SKM-1 (cell line): Measurements from ENCODE around the gene GNG14.
"Not testable (repeated sequence)": the region's sequence is repeated elsewhere in the genome, so short reads cannot be mapped to it uniquely, and the experiment has no call there.

Experiments used
- DNase-seq: peaks from one replicate; lab custom pipeline; 2025; ENCODE audit not compliant: unreplicated experiment; lab: John Stamatoyannopoulos, UW

Gene GNG14

GRCh38 chr19:12687496-12688196 lies at the start of gene GNG14:
TSS of gene GNG14 (plus strand) at chr19:12687998. CDS start at chr19:12688049, 51 bp downstream.
- DNase-seq, result no peak

- DNase-seq, result no peak
Measured at GRCh38 chr19:12638611-12639182, 49.1 kb upstream of the GNG14 start.

DNA sequence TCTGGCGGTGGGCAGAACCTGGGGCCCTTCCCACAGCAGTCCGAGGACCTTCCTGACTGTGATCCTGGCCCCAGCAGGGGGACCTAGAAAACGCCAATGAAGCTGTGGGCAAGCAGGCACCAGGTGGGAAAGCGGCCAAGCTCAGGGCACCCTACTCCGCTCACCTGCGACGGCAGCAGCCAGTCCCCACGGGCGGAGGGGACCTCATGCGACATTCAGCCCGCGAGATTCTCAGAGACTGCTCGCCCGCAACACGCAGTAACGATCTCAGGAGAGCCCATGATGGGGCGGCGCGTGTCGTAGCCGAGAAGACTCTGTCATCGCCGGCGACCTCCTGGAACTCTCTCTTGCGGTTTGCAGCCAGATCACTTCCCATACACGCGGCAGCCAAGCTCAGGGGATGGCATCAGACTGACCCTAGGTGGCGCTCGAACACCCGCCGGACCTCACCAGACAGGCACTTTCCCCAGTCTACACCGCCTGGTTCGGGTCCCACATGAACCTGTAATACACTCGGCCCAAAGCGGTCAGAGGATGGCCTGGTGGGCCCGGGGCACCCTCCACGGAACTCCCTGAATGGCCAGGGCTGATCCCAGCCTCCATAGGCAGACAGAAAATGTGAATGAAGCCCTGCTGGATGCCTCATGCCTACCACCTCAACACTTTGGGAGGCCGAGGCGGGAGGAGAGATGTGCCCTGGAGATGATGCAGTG lies 47.7 kb upstream of the GNG14 start:
- DNase-seq, result peak; percentile 74

GRCh38 chr19:12641456-12641855 lies 46.3 kb upstream of the GNG14 start:
- no peak for DNase-seq

GRCh38 chr19:12642506-12642905 lies 45.3 kb upstream of the GNG14 start:
- no peak for DNase-seq

DNA sequence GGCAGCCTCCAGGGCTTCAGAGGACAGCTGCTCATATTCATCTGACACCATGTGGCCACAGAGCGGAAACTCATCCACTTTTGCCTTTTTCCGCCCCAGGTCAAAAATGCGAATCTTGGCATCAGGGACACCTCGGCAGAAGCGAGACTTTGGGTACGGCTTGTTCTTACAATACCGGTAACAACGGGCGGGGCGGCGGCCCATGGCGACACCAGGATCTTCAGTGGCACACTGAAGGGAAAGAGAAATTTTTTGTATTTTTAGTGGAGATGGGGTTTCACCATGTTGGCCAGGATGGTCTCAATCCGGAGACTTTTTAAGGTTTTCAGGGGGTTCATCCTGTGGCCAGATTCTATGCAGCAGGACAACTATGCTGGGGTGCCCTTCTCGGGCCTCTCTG lies 44.1 kb upstream of the GNG14 start:
- not testable (repeated sequence) for DNase-seq

- DNase-seq, result no peak
Measured at GRCh38 chr19:12646551-12646950, 41.2 kb upstream of the GNG14 start.

DNA sequence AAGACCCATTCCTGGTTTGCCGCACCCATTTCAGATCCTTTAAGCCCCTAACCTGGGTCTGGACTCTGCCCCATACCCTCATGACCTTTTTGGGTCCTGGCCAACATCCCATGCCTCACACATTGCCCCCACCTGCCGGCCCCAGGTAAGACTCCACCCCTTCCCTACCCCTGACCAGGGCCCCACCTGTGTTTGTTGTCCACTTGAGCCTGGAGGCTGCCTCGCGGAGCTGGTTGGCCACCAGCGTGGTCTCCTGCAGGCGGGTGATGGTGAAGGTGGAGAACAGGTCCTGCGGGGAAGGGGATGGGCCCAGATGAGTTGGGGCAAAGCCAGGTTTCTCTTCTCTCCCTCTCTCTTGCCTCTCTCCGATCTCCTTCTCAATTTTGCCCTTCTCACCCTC lies 40.8 kb upstream of the GNG14 start:
- no peak for DNase-seq

DNA sequence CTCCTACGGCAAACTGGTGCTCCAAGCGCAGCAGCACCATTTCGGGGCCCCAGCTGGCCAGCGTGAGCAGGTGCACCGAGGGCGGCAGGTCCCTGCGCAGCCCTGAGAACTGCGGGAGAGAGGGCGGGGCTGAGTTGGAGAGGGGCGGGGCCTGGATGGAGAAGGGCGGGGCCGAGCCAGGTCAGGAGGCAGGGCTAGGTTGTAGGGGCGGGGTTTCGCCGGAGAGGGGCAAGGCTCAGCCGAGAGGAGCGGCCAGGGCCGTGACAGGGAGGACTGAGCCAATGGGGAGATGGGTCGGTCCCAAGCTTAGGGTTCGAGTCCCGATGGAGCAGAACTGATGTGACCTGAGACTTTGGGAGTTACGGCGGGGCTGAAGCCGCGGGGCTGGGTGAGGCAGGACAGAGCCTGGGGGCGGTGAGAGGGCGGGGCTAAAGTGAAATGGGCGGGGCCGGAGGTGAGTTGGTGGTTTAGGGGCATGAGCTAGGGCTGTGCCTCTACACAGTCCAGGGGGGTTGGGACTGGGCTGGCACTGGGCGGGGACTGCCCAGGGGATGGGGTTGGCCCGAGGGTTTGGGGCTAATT lies 40.2 kb upstream of the GNG14 start:
- no peak for DNase-seq

- no peak for DNase-seq
Measured at GRCh38 chr19:12648088-12648487, 39.7 kb upstream of the GNG14 start.

GRCh38 chr19:12649941-12650340 lies 37.9 kb upstream of the GNG14 start:
- DNase-seq, result no peak

- DNase-seq, result no peak
Measured at GRCh38 chr19:12652219-12652618, 35.6 kb upstream of the GNG14 start.

DNA sequence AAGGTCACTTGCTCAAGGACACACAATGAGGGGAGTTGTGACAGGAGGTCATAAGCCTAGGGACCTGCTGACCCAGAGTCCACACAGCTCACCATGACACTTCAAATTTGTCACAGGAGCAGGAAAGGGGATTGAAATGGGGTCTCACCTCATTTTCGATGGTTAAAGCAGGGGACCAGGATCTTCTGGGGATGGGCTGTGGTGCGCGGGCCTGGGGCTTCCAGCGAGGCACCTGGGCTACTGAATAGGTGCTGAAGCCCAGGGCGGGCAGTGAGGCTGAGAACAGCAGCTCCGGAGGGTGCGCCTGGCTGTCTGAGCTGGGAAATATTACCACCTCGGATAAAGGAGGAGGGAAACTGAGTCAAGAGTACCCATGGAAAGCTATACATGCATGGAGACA lies 32.3 kb upstream of the GNG14 start:
- no peak for DNase-seq

DNA sequence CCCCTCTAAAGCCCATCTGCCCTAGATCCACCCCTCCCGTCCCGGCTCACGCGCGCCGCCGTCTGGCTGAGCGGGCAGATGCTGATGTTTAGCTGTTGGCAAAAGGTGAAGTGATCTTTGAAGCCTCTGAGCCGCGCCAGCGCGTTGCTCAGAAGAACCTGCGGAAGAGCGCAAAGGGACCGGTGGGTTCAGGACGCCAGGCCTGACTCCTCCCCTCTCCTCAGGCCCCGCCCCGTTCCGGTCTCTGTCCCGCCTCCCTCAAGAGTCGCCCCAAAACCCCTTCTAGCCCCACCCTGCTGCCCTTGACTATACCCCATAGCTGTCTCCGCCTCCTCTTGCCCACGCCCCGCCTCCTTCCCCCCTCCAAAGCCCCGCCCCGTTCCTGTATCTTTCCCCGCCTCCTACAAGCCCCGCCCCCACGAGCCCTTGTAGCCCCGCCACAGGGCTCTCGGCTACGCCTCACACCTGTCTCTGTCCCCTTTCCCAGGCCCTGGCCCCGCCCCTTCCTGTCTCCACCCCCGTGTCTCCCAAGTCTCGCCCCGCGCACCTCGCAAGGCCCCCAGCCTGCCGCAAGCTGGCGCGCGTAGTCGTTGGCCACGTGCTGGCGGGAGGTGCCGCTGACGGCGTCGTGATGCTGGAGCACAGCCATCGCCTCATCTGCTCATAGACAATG lies 30.8 kb upstream of the GNG14 start:
- DNase-seq, result no peak

GRCh38 chr19:12657966-12658365 lies 29.8 kb upstream of the GNG14 start:
- no peak for DNase-seq

DNA sequence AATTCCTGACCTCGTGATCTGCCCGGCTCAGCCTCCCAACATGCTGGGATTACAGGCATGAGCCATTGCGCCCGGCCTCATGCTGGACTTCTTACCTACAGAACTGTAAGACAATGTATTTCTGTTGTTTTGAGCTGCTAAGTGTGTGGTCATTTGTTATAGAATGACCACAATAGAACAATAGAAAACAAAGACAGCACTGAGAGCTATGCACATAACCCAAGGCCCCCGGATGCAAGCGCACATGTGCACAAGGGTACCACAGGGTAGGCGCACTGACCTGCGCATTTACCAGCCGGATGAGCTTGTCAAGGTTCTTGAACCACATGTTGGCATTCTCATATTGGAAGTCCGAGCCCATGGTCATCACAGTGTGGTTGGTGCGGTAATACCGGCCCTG lies 26.8 kb upstream of the GNG14 start:
- no peak for DNase-seq

GRCh38 chr19:12664406-12665280 lies 23.2 kb upstream of the GNG14 start:
- no peak for DNase-seq

DNA sequence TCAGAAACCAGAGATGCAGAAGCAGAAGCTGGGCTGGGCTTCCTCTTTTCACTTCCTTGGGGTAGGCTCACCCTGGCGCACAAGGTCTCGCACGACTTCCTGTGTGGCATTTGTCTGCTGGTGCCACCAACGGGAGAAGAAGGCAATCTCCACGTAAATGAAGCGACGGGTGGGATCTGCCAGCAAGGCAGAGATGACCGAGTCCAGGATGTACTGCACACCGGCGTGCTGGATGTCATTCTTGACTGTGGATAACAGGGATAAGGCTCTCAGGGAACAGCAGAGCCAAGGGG lies 22.6 kb upstream of the GNG14 start:
- DNase-seq, result peak; percentile 85

- no peak for DNase-seq
Measured at GRCh38 chr19:12665671-12666264, 22.0 kb upstream of the GNG14 start.
